Measurements from ENCODE around the gene NPHS2.

DNA sequence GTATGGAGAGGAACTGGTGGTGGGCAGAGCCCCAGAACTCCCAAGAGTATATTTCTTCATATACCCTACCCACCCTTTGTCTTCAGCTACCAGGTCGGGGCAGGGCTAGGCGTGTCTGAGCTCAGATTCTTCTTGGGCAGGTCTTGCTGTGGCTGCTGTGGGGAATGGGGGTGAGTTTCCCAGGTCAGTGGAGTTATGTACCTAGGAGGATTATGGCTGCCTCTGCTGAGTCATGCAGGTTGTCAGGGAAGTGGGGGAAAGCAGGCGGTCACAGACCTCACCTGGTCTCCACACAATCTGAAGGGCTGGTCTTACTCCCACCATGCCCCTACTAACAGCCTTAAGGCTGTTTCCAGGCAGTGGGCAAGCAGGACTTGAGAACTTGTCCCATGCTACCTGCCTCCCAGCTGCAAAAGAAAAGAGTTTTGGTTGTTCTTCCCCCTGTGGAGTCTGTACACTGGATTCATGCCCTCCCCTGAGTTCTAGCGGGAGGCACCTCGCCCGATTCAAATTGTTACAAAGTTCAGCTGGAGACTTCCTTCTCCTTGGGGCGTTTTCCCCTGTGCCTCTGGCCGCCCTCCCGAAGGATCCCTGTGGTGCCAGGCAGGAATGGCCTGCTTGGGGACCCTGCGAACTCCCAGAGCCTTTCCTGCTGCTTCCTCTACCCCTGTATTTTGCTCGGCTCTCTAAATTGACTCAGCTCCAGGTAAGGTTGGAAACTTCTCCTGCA is 58.6 kb downstream of the NPHS2 start:
- TF ChIP-seq, protein P1, sequence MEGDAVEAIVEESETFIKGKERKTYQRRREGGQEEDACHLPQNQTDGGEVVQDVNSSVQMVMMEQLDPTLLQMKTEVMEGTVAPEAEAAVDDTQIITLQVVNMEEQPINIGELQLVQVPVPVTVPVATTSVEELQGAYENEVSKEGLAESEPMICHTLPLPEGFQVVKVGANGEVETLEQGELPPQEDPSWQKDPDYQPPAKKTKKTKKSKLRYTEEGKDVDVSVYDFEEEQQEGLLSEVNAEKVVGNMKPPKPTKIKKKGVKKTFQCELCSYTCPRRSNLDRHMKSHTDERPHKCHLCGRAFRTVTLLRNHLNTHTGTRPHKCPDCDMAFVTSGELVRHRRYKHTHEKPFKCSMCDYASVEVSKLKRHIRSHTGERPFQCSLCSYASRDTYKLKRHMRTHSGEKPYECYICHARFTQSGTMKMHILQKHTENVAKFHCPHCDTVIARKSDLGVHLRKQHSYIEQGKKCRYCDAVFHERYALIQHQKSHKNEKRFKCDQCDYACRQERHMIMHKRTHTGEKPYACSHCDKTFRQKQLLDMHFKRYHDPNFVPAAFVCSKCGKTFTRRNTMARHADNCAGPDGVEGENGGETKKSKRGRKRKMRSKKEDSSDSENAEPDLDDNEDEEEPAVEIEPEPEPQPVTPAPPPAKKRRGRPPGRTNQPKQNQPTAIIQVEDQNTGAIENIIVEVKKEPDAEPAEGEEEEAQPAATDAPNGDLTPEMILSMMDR (IDR thresholded peaks at IDR 0.05 in 2 of 3, conservative IDR thresholded peaks at IDR 0.05 in 1 of 3; ENCODE audit: borderline replicate concordance in 1 of 3, insufficient read depth in 1 of 3, low read depth in 2 of 3, low read length in 2 of 3), result no peak
- TF ChIP-seq RAD21 (IDR thresholded peaks at IDR 0.05; ENCODE audit: low read depth) (no peak), EZH2 (IDR thresholded peaks at IDR 0.05) (no peak), POLR2AphosphoS5 (IDR thresholded peaks at IDR 0.05; ENCODE audit: low read depth, low read length) (no peak), CBX3 (IDR thresholded peaks at IDR 0.05; ENCODE audit: low read depth) (no peak)
- TF ChIP-seq, protein P2, sequence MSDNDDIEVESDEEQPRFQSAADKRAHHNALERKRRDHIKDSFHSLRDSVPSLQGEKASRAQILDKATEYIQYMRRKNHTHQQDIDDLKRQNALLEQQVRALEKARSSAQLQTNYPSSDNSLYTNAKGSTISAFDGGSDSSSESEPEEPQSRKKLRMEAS (IDR thresholded peaks at IDR 0.05), result no peak
- TF ChIP-seq, protein P3, sequence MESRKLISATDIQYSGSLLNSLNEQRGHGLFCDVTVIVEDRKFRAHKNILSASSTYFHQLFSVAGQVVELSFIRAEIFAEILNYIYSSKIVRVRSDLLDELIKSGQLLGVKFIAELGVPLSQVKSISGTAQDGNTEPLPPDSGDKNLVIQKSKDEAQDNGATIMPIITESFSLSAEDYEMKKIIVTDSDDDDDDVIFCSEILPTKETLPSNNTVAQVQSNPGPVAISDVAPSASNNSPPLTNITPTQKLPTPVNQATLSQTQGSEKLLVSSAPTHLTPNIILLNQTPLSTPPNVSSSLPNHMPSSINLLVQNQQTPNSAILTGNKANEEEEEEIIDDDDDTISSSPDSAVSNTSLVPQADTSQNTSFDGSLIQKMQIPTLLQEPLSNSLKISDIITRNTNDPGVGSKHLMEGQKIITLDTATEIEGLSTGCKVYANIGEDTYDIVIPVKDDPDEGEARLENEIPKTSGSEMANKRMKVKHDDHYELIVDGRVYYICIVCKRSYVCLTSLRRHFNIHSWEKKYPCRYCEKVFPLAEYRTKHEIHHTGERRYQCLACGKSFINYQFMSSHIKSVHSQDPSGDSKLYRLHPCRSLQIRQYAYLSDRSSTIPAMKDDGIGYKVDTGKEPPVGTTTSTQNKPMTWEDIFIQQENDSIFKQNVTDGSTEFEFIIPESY (IDR thresholded peaks at IDR 0.05; ENCODE audit: extremely low read depth, insufficient replicate concordance, low read length), result no peak

All from HCT116 (cell line).